GM21423 (cell line): ENCODE results near the gene CLHC1.
"Not testable (repeated sequence)": the region's sequence is repeated elsewhere in the genome, so short reads cannot be mapped to it uniquely, and the experiment has no call there.

Experiments
- ATAC-seq: cut with Tn5 transposase; IDR thresholded peaks from one replicate; pipeline ENCODE4 v1.9.1; 2021; ENCODE audit warnings: mild to moderate bottlenecking, moderate library complexity; ENCODE audit not compliant: unreplicated experiment

The CLHC1 gene

GRCh38 chr2:55137024-55137958, 94.8 kb downstream of the CLHC1 start:
- no peak for ATAC-seq

- no peak for ATAC-seq
Measured at GRCh38 chr2:55136138-55136541, 96.0 kb downstream of the CLHC1 start.

- no peak for ATAC-seq
Measured at GRCh38 chr2:55135491-55135890, 96.6 kb downstream of the CLHC1 start.

- ATAC-seq = no peak
Measured at GRCh38 chr2:55134316-55134706, 97.8 kb downstream of the CLHC1 start.

GRCh38 chr2:55133467-55134315, 98.4 kb downstream of the CLHC1 start:
- ATAC-seq = peak; percentile 75

- no peak for ATAC-seq
Measured at GRCh38 chr2:55130849-55131248, 101.2 kb downstream of the CLHC1 start.

GRCh38 chr2:55126643-55127042, 105.5 kb downstream of the CLHC1 start:
- not testable (repeated sequence) for ATAC-seq
